GM12878 (cell line): ENCODE data around the gene IL11. TPM values are rescaled to one million over a fixed set of nuclear protein-coding genes. Genes with fewer than 3 reads are reported as not detected.

Source experiments
- ATAC-seq: fragments of 200-7000 bp; cut with Tn5 transposase; 3 replicates; pipeline ENCODE4 v1.9.1; 2020; ENCODE audit warnings: mild to moderate bottlenecking, moderate library complexity
- BruUV-seq: library from RNA; stranded (reverse); fragments of 400-500 nt; replicated peaks from 2 replicates; lab custom pipeline; 2021; lab: Mats Ljungman, UMichigan
- CTCF ChIA-PET: fragments of 300-600 bp; sonication (Branson Sonifier 250); formaldehyde crosslinking; extraction: SDS; loops from one replicate; lab custom pipeline; 2021; ENCODE audit warnings: inconsistent platforms; lab: Yijun Ruan, JAX
- POLR2A ChIA-PET: fragments of 350-600 bp; formaldehyde crosslinking; extraction: SDS; loops from one replicate; lab custom pipeline; 2021; ENCODE audit warnings: inconsistent platforms; lab: Charles Lee
- RAD21 ChIA-PET: fragments of 300-600 bp; sonication (Branson Sonifier 250); formaldehyde crosslinking; loops from one replicate; lab custom pipeline; 2023; ENCODE audit warnings: antibody characterized with exemption; ENCODE audit not compliant: unreplicated experiment; lab: Charles Lee
- SMC1A ChIA-PET: fragments of 300-600 bp; sonication (Branson Sonifier 250); formaldehyde crosslinking; loops from one replicate; lab custom pipeline; 2023; ENCODE audit not compliant: unreplicated experiment, uncharacterized antibody; lab: Charles Lee
- DNase-seq: peaks from one replicate; pipeline ENCODE4 v3.0.0-alpha.2; 2011; ENCODE audit warnings: low read depth, low spot score
- FAIRE-seq: peaks from 3 replicates; lab custom pipeline; 2011; peaks lifted over from hg19 to GRCh38; lab: Jason Lieb, UNC
- H2AFZ ChIP-seq: 2 replicates; pipeline ENCODE4 v1.6.0; 2011; ENCODE audit warnings: low read depth, low read length, control low read depth; ENCODE audit not compliant: control insufficient read depth
- H3K27ac ChIP-seq: 2 replicates; pipeline ENCODE4 v1.5.1; 2011; ENCODE audit warnings: control low read depth; ENCODE audit not compliant: control insufficient read depth, insufficient read depth
- H3K27me3 ChIP-seq, 2 experiments: replicated peaks in 1 of 2; 2 replicates each; pipeline versions ENCODE4 v1.6.0 to v1.6.1; 2011; ENCODE audit warnings: low read length in 1 of 2; ENCODE audit not compliant: control insufficient read depth in 2 of 2, insufficient read depth in 2 of 2
- H3K36me3 ChIP-seq, 2 experiments: 2 replicates each; pipeline ENCODE4 v1.5.1; 2011; ENCODE audit warnings: low read length in 1 of 2; ENCODE audit not compliant: control insufficient read depth in 2 of 2, insufficient read depth in 2 of 2
- H3K4me1 ChIP-seq: 2 replicates; pipeline ENCODE4 v1.6.1; 2011; ENCODE audit warnings: mild to moderate bottlenecking, low read length, moderate library complexity, mixed read lengths; ENCODE audit not compliant: control insufficient read depth, insufficient read depth
- H3K4me2 ChIP-seq: 2 replicates; pipeline ENCODE4 v1.6.0; 2011; ENCODE audit warnings: control low read depth; ENCODE audit not compliant: control insufficient read depth, insufficient read depth
- H3K4me3 ChIP-seq: fragments of 200-600 bp; sonication (generic); 2 replicates; pipeline ENCODE4 v1.5.1; 2016
- H3K79me2 ChIP-seq: 2 replicates; pipeline ENCODE4 v1.6.0; 2011; ENCODE audit warnings: low read length; ENCODE audit not compliant: control insufficient read depth, insufficient read depth
- H3K9ac ChIP-seq: 2 replicates; pipeline ENCODE4 v1.8.0; 2011; ENCODE audit warnings: low read length, control low read depth, mixed read lengths; ENCODE audit not compliant: control insufficient read depth, insufficient read depth
- H3K9me3 ChIP-seq: replicated peaks from 3 replicates; pipeline ENCODE4 v1.5.1; 2011; ENCODE audit warnings: mild to moderate bottlenecking, low read length; ENCODE audit not compliant: control insufficient read depth, insufficient read depth
- H4K20me1 ChIP-seq: 2 replicates; pipeline ENCODE4 v1.6.0; 2011; ENCODE audit not compliant: control insufficient read depth, insufficient read depth
- POLR2A ChIP-seq: IDR thresholded peaks from 2 replicates; pipeline ENCODE4 v1.6.1; 2011; ENCODE audit warnings: low read depth, mild to moderate bottlenecking, low read length
- WGBS: methylation state at CpG from one replicate; pipeline ENCODE4 v1.1.6; 2016; ENCODE audit warnings: low lambda C conversion rate; ENCODE audit not compliant: insufficient replicate concordance, insufficient coverage; ENCODE audit errors: missing lambda C conversion rate; 5-methylcytosine and 5-hydroxymethylcytosine counted together
- in situ Hi-C: fragments of 300-500 bp; cut with MboI; formaldehyde crosslinking; loops from 9 replicates; pipeline ENCODE4 v1.14.3; 2018; ENCODE audit warnings: mixed read lengths
- intact Hi-C: fragments of 100-400 bp; cut with micrococcal nuclease; formaldehyde crosslinking; loops from one replicate; pipeline ENCODE4 v1.14.2; 2022; ENCODE audit not compliant: unreplicated experiment
- polyA plus RNA-seq, 11 experiments: library from polyadenylated mRNA; depleted of rRNA in 4 of 11; unstranded in 6 of 11; stranded (reverse) in 5 of 11; fragments of >200 nt; fragmentation: Nextera tagmentation in 4 of 11; fragmentation: Illumina TruSeq in 1 of 11; extraction: Ambion mirVana in 4 of 11; extraction: Trizol in 1 of 11; gene quantifications; 1 replicate in 1 of 11; 2 replicates in 10 of 11; pipeline versions ENCODE4 v1.2.1 to v1.2.3, GENCODE V29; 2011 to 2016; ENCODE audit warnings: inconsistent platforms in 2 of 11, missing spikeins in 2 of 11, low read depth in 1 of 11
- total RNA-seq, 4 experiments: library from RNA; depleted of rRNA in 3 of 4; stranded (reverse); fragments of >200 nt in 3 of 4; fragmentation: Illumina TruSeq in 1 of 4; extraction: Trizol in 1 of 4; gene quantifications; 2 replicates each; pipeline versions ENCODE4 v1.2.1 to v1.2.3, GENCODE V29; 2013 to 2021
- TF ChIP-seq, protein P1 (sequence below), 3 experiments: IDR thresholded peaks in 2 of 3; conservative IDR thresholded peaks in 1 of 3; 2 replicates each; pipeline ENCODE4 v1.5.1; 2011; ENCODE audit warnings: low read depth in 3 of 3, low read length in 3 of 3, mild to moderate bottlenecking in 3 of 3, control low read depth in 2 of 3, moderate library complexity in 2 of 3, inconsistent platforms in 1 of 3, mixed read lengths in 1 of 3; ENCODE audit not compliant: control insufficient read depth in 2 of 3, insufficient read depth in 1 of 3; ENCODE audit errors: extremely low read depth in 1 of 3

IL11 gene
- total and polyA plus RNA-seq, 10 of the 15 experiments (the other 5 are each of a cell fraction or from before 2014, with no cell fraction given): 0.15 TPM; not detected in 9

DNA sequence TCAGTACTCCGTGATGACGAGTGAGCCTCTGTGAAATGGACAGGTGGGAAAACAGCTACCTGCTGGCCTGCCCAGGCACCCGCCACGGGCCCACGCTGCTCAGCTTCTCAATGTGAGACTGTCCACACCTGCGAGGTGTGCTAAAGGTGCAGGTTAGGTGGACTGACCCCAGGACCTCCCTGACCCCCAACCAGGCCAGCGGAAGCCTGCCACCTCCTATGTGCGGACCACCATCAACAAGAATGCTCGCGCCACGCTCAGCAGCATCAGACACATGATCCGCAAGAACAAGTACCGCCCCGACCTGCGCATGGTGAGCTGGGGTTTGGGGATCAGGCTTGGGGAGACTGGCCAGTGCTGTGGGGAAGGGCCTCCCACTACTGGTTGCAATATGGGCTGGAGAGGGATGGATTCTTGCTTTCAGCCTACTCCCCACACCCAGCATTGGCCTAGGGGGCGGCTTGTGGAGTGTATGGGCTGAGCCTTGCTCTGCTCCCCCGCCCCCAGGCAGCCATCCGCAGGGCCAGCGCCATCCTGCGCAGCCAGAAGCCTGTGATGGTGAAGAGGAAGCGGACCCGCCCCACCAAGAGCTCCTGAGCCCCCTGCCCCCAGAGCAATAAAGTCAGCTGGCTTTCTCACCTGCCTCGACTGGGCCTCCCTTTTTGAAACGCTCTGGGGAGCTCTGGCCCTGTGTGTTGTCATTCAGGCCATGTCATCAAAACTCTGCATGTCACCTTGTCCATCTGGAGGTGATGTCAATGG lies 17.7 kb upstream of the IL11 start:
- TF ChIP-seq, protein P1, sequence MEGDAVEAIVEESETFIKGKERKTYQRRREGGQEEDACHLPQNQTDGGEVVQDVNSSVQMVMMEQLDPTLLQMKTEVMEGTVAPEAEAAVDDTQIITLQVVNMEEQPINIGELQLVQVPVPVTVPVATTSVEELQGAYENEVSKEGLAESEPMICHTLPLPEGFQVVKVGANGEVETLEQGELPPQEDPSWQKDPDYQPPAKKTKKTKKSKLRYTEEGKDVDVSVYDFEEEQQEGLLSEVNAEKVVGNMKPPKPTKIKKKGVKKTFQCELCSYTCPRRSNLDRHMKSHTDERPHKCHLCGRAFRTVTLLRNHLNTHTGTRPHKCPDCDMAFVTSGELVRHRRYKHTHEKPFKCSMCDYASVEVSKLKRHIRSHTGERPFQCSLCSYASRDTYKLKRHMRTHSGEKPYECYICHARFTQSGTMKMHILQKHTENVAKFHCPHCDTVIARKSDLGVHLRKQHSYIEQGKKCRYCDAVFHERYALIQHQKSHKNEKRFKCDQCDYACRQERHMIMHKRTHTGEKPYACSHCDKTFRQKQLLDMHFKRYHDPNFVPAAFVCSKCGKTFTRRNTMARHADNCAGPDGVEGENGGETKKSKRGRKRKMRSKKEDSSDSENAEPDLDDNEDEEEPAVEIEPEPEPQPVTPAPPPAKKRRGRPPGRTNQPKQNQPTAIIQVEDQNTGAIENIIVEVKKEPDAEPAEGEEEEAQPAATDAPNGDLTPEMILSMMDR (IDR thresholded peaks at IDR 0.05 in 2 of 3, conservative IDR thresholded peaks at IDR 0.05 in 1 of 3; ENCODE audit: control insufficient read depth in 2 of 3, extremely low read depth in 1 of 3, insufficient read depth in 1 of 3, low read depth in 3 of 3, low read length in 3 of 3): no peak
- TF ChIP-seq POLR2A: peak; percentile 35
- H3K36me3 ChIP-seq: peaks cover 19 to 23% of the 10 kb centered on the region in 2 experiments; a peak in 3 of 4 replicates
- peaks cover 14% of the 10 kb centered on the region for H4K20me1 ChIP-seq
- no peak for FAIRE-seq
- peak overlapping the region; percentile 94 for H3K4me3 ChIP-seq
- BruUV-seq: no TSS peak
- H2AFZ ChIP-seq: no peak overlapping the region
- CTCF ChIA-PET: no interaction called here
- peak overlapping the region; percentile 90; the same call in 1 of the 2 replicates for H3K27ac ChIP-seq
- peak overlapping the region; percentile 98 for H3K9ac ChIP-seq
- DNase-seq: no peak
- no peaks in the 10 kb centered on the region for H3K27me3 ChIP-seq
- peak overlapping the region; percentile 95 for H3K4me2 ChIP-seq
- SMC1A ChIA-PET: no interaction called here
- H3K9me3 ChIP-seq: no peaks in the 10 kb centered on the region
- in situ Hi-C loops: no loop called here
- intact Hi-C loops: loop anchor here (10.0 kb wide), 2 partner anchors 133 to 773 kb away; partner anchors contain the start of gene PPP6R1
- RAD21 ChIA-PET: no interaction called here
- 77% methylated on average over 21 of the region's 24 CpGs for WGBS
- peaks cover 37% of the 10 kb centered on the region for H3K79me2 ChIP-seq
- peaks cover 25% of the 10 kb centered on the region for H3K4me1 ChIP-seq
- POLR2A ChIA-PET: interaction anchor here (0.5 to 1.3 kb wide), 3 partner anchors 20 to 220 kb away, joined by 4 to 6 read pairs (median 4); partner anchors contain the start of gene UBE2S
- ATAC-seq: no peak
